IMR-90 (cell line): ENCODE results near the gene HIGD2B. TPM values are rescaled to one million over a fixed set of nuclear protein-coding genes. Genes with fewer than 3 reads are reported as not detected.

Source experiments
- ATAC-seq: fragments of 200-7000 bp; cut with Tn5 transposase; 2 replicates; pipeline ENCODE4 v1.9.1; 2020; ENCODE audit warnings: low read depth, mild to moderate bottlenecking, moderate library complexity
- BruUV-seq: library from RNA; stranded (reverse); fragments of 400-500 nt; replicated peaks from 2 replicates; lab custom pipeline; 2021; lab: Mats Ljungman, UMichigan
- CTCF ChIA-PET: fragments of 300-600 bp; formaldehyde crosslinking; extraction: SDS; loops from one replicate; lab custom pipeline; 2021; ENCODE audit warnings: antibody characterized with exemption; lab: Yijun Ruan, JAX
- POLR2A ChIA-PET: fragments of 300-600 bp; sonication (Branson Sonifier 250); formaldehyde crosslinking; loops from one replicate; lab custom pipeline; 2022; ENCODE audit warnings: antibody characterized with exemption; ENCODE audit not compliant: unreplicated experiment; lab: Charles Lee
- DNase-seq: peaks from one replicate; pipeline ENCODE4 v3.0.0; 2013
- H2AFZ ChIP-seq: replicated peaks from 2 replicates; pipeline ENCODE3; 2013; ENCODE audit warnings: low read length, mild to moderate bottlenecking; ENCODE audit not compliant: poor library complexity
- H2AK5ac ChIP-seq: 2 replicates; pipeline ENCODE4 v1.6.1; 2013; ENCODE audit warnings: low read depth, low read length, inconsistent platforms
- H2AK9ac ChIP-seq: replicated peaks from 2 replicates; pipeline ENCODE3; 2013; ENCODE audit warnings: mild to moderate bottlenecking, low read depth, low read length, moderate library complexity; ENCODE audit not compliant: poor library complexity
- H2BK120ac ChIP-seq: 2 replicates; pipeline ENCODE4 v1.6.1; 2013; ENCODE audit warnings: low read depth, low read length, inconsistent platforms
- H2BK15ac ChIP-seq: 3 replicates; pipeline ENCODE4 v1.6.1; 2013; ENCODE audit warnings: low read depth, low read length, inconsistent platforms
- H2BK20ac ChIP-seq: 2 replicates; pipeline ENCODE4 v1.6.1; 2013; ENCODE audit warnings: low read depth, mild to moderate bottlenecking, inconsistent platforms, low read length, moderate library complexity
- H2BK5ac ChIP-seq: 2 replicates; pipeline ENCODE4 v1.6.1; 2013; ENCODE audit warnings: mild to moderate bottlenecking, low read depth, low read length, inconsistent platforms; ENCODE audit not compliant: poor library complexity, severe bottlenecking
- H3K14ac ChIP-seq: replicated peaks from 2 replicates; pipeline ENCODE4 v1.6.1; 2013; ENCODE audit warnings: low read depth, low read length, inconsistent platforms
- H3K18ac ChIP-seq: 2 replicates; pipeline ENCODE4 v1.6.1; 2013; ENCODE audit warnings: low read depth, low read length, control low read depth
- H3K23ac ChIP-seq: 2 replicates; pipeline ENCODE4 v1.6.1; 2013; ENCODE audit warnings: low read depth, low read length, inconsistent platforms
- H3K27ac ChIP-seq: 2 replicates; pipeline ENCODE4 v1.5.1; 2013; ENCODE audit warnings: mild to moderate bottlenecking, control low read depth, low read length; ENCODE audit not compliant: insufficient read depth
- H3K27me3 ChIP-seq: 2 replicates; pipeline ENCODE4 v1.6.1; 2013; ENCODE audit warnings: low read length; ENCODE audit not compliant: control insufficient read depth, insufficient read depth
- H3K36me3 ChIP-seq: 2 replicates; pipeline ENCODE4 v1.6.1; 2013; ENCODE audit warnings: low read length, mixed read lengths; ENCODE audit not compliant: control insufficient read depth, insufficient read depth
- H3K4ac ChIP-seq: 2 replicates; pipeline ENCODE4 v1.6.1; 2013; ENCODE audit warnings: low read depth, low read length, inconsistent platforms
- H3K4me1 ChIP-seq: 2 replicates; pipeline ENCODE4 v1.6.1; 2013; ENCODE audit warnings: low read length, mixed read lengths; ENCODE audit not compliant: control insufficient read depth, insufficient read depth
- H3K4me2 ChIP-seq: 2 replicates; pipeline ENCODE4 v1.6.1; 2013; ENCODE audit warnings: low read depth, mild to moderate bottlenecking, control low read depth, low read length, moderate library complexity
- H3K4me3 ChIP-seq: 2 replicates; pipeline ENCODE4 v1.5.1; 2013; ENCODE audit warnings: low read depth, mild to moderate bottlenecking, control low read depth, low read length, moderate library complexity; ENCODE audit not compliant: insufficient read depth
- H3K56ac ChIP-seq: 2 replicates; pipeline ENCODE4 v1.6.1; 2013; ENCODE audit warnings: low read length, inconsistent platforms; ENCODE audit not compliant: insufficient read depth; ENCODE audit errors: extremely low read depth
- H3K79me1 ChIP-seq, 2 experiments: 2 replicates each; pipeline ENCODE4 v1.6.1; 2013; ENCODE audit warnings: low read length in 2 of 2, inconsistent platforms in 1 of 2, low read depth in 1 of 2
- H3K9ac ChIP-seq: 2 replicates; pipeline ENCODE4 v1.6.1; 2013; ENCODE audit warnings: low read depth, low read length, control low read depth
- H3K9me1 ChIP-seq: 2 replicates; pipeline ENCODE4 v1.6.1; 2013; ENCODE audit warnings: low read length, inconsistent platforms; ENCODE audit not compliant: insufficient read depth
- H3K9me3 ChIP-seq: 2 replicates; pipeline ENCODE4 v1.6.1; 2013; ENCODE audit warnings: low read length; ENCODE audit not compliant: control insufficient read depth, insufficient read depth
- H4K20me1 ChIP-seq: 2 replicates; pipeline ENCODE4 v1.6.1; 2013; ENCODE audit warnings: low read length, inconsistent platforms; ENCODE audit not compliant: insufficient read depth
- H4K5ac ChIP-seq: 2 replicates; pipeline ENCODE4 v1.6.1; 2013; ENCODE audit warnings: mild to moderate bottlenecking, low read depth, low read length, control low read depth
- H4K8ac ChIP-seq, 2 experiments: 2 replicates each; pipeline ENCODE4 v1.6.1; 2013; ENCODE audit warnings: low read depth in 2 of 2, low read length in 2 of 2, control low read depth in 1 of 2, inconsistent platforms in 1 of 2
- H4K91ac ChIP-seq: 2 replicates; pipeline ENCODE4 v1.6.1; 2013; ENCODE audit warnings: low read depth, low read length, inconsistent platforms; ENCODE audit not compliant: insufficient read depth
- BHLHE40 ChIP-seq: fragments of 150-350 bp; IDR thresholded peaks from 2 replicates; pipeline ENCODE4 v1.6.1; 2016; ENCODE audit warnings: mild to moderate bottlenecking, low read depth, low read length
- CTCF ChIP-seq: conservative IDR thresholded peaks from 2 replicates; pipeline ENCODE4 v1.5.1; 2012; ENCODE audit warnings: mild to moderate bottlenecking, low read depth, low read length, improper control_type of control experiment
- FOS ChIP-seq: fragments of 150-350 bp; IDR thresholded peaks from 2 replicates; pipeline ENCODE4 v1.6.1; 2016; ENCODE audit warnings: low read depth, low read length
- MXI1 ChIP-seq: IDR thresholded peaks from 2 replicates; pipeline ENCODE4 v1.6.1; 2012; ENCODE audit warnings: low read depth, mild to moderate bottlenecking, low read length, moderate library complexity, borderline replicate concordance
- NFE2L2 ChIP-seq: fragments of 150-350 bp; IDR thresholded peaks from 2 replicates; pipeline ENCODE4 v1.6.1; 2016; ENCODE audit warnings: low read depth, mild to moderate bottlenecking, low read length
- SMC3 ChIP-seq: fragments of 150-350 bp; IDR thresholded peaks from 2 replicates; pipeline ENCODE4 v1.6.1; 2016; ENCODE audit warnings: low read depth, mild to moderate bottlenecking, antibody characterized with exemption, low read length, moderate library complexity
- WGBS, 2 experiments: methylation state at CpG; one replicate each; pipeline versions ENCODE4 v1.1.5 to v1.1.7; 2013; ENCODE audit warnings: missing lambda C conversion rate in 2 of 2; ENCODE audit not compliant: insufficient read length in 1 of 2; ENCODE audit errors: extremely low coverage in 2 of 2; 5-methylcytosine and 5-hydroxymethylcytosine counted together
- dilution Hi-C: fragments of 300-500 bp; cut with HindIII; formaldehyde crosslinking; loops from one replicate; pipeline ENCODE4 v1.14.3; 2018; ENCODE audit warnings: low sequenced_read_pairs; ENCODE audit not compliant: unreplicated experiment
- in situ Hi-C: fragments of 300-500 bp; cut with MboI; formaldehyde crosslinking; loops from 3 replicates; pipeline ENCODE4 v1.14.3; 2019; ENCODE audit warnings: low sequenced_read_pairs, inconsistent platforms, mixed read lengths
- intact Hi-C: fragments of 100-400 bp; cut with micrococcal nuclease; formaldehyde crosslinking; loops from 2 replicates; pipeline ENCODE4 v1.10.0; 2022
- polyA plus RNA-seq, 3 experiments: library from polyadenylated mRNA; depleted of rRNA; stranded (reverse); fragments of >200 nt; gene quantifications; 2 replicates each; pipeline ENCODE4 v1.2.3, GENCODE V29; 2012; ENCODE audit warnings: low replicate concordance in 1 of 3
- total RNA-seq: library from RNA; depleted of rRNA; stranded (reverse); fragments of >200 nt; gene quantifications from 2 replicates; pipeline ENCODE4 v1.2.3, GENCODE V29; 2012

Gene HIGD2B
- total and polyA plus RNA-seq, 2 of the 4 experiments (the other 2 are of a cell fraction), result not detected

- CTCF ChIA-PET, result interaction anchor here (0.6 to 1.9 kb wide), 3 partner anchors 9 to 760 kb away, joined by 5 to 8 read pairs (median 5); no protein-coding TSS in a partner anchor
- no peak overlapping the region for H4K8ac ChIP-seq
- no peak overlapping the region for H2AK5ac ChIP-seq
- no peak overlapping the region for H3K4me2 ChIP-seq
- H3K14ac ChIP-seq, result no peak overlapping the region
- ATAC-seq, result no peak
- H3K79me1 ChIP-seq, result no peaks in the 10 kb centered on the region
- dilution Hi-C loops, result no loop called here
- no peak overlapping the region for H3K23ac ChIP-seq
- no peak overlapping the region for H3K27ac ChIP-seq
- no peaks in the 10 kb centered on the region for H4K20me1 ChIP-seq
- no TSS peak for BruUV-seq
- H2AK9ac ChIP-seq, result no peak overlapping the region
- H3K9ac ChIP-seq, result no peak overlapping the region
- H3K36me3 ChIP-seq, result no peaks in the 10 kb centered on the region
- no peak overlapping the region for H4K5ac ChIP-seq
- H3K18ac ChIP-seq, result no peak overlapping the region
- no peak overlapping the region for H2BK5ac ChIP-seq
- no peak overlapping the region for H2BK120ac ChIP-seq
- no peak overlapping the region for H2AFZ ChIP-seq
- WGBS, 2 experiments, result no CpG with 5 or more reads among the region's 3 CpGs
- POLR2A ChIA-PET, result no interaction called here
- H3K56ac ChIP-seq, result no peak overlapping the region
- peaks cover 1% of the 10 kb centered on the region; the same call in 1 of the 2 replicates for H3K4me1 ChIP-seq
- H2BK15ac ChIP-seq, result no peak overlapping the region
- no peak overlapping the region for H2BK20ac ChIP-seq
- intact Hi-C loops, result loop anchor here (2.0 kb wide), 1 partner anchor 71 kb away; no protein-coding TSS in a partner anchor
- TF ChIP-seq MXI1, result no peak
- TF ChIP-seq FOS, result no peak
- no peak for TF ChIP-seq NFE2L2
- no peak for TF ChIP-seq BHLHE40
- TF ChIP-seq SMC3, result no peak
- no peak for TF ChIP-seq CTCF
- DNase-seq, result no peak
- H3K4ac ChIP-seq, result no peak overlapping the region
- no peaks in the 10 kb centered on the region for H3K9me1 ChIP-seq
- no peak overlapping the region for H3K4me3 ChIP-seq
- H4K91ac ChIP-seq, result no peak overlapping the region
- in situ Hi-C loops, result loop anchor here (10.0 kb wide), 2 partner anchors 57 to 367 kb away; no protein-coding TSS in a partner anchor
- H3K9me3 ChIP-seq, result no peaks in the 10 kb centered on the region
- H3K27me3 ChIP-seq, result peaks cover 10% of the 10 kb centered on the region
Measured at GRCh38 chr15:72671525-72671924, 14.5 kb downstream of the HIGD2B start.
